Measurements from ENCODE around the gene MAOA. TPM values are rescaled to one million over a fixed set of nuclear protein-coding genes. Genes with fewer than 3 reads are reported as not detected.

Gene MAOA
- total and polyA plus RNA-seq, 2 of the 13 experiments (the other 11 are each of a cell fraction or from before 2014, with no cell fraction given): 13.4 to 14.7 TPM

DNA sequence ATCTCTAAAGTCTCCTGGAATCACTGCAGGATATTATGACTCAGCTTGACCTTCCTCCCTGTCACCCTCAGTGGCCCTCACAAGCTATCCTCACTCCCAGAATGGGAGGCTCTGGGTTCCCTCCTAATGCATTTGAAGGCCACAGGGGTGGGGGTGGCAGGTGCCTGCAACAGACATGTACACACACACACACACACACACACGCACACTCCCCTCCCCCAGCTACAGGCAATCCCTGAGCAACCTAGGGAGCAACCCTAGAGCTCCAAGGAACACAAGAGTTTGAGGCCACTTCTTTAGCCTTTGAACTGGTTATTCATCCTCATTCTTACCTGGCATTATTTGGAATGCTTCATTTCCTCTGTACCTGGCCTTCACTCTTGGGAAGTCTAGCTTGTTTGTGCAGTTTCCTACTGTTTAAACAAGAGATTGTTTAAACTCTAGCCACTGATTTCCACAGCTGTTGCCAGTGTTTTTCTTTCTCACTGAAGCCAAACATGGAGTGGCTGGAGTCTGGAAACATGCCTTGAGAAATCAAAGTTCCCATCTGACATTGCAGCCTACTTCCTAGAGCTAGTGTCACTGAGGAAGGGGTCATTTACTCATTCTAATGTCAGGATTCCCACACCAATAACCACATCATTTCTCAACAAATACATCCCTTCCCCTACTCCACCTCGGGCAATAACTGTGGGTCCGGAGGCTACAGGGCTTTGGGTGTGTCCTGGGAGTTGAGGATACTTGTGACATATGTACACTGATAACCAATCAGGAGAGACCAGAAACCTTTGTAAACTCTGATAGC, 37.7 kb downstream of the MAOA start (continued):
- TF ChIP-seq, protein P1, sequence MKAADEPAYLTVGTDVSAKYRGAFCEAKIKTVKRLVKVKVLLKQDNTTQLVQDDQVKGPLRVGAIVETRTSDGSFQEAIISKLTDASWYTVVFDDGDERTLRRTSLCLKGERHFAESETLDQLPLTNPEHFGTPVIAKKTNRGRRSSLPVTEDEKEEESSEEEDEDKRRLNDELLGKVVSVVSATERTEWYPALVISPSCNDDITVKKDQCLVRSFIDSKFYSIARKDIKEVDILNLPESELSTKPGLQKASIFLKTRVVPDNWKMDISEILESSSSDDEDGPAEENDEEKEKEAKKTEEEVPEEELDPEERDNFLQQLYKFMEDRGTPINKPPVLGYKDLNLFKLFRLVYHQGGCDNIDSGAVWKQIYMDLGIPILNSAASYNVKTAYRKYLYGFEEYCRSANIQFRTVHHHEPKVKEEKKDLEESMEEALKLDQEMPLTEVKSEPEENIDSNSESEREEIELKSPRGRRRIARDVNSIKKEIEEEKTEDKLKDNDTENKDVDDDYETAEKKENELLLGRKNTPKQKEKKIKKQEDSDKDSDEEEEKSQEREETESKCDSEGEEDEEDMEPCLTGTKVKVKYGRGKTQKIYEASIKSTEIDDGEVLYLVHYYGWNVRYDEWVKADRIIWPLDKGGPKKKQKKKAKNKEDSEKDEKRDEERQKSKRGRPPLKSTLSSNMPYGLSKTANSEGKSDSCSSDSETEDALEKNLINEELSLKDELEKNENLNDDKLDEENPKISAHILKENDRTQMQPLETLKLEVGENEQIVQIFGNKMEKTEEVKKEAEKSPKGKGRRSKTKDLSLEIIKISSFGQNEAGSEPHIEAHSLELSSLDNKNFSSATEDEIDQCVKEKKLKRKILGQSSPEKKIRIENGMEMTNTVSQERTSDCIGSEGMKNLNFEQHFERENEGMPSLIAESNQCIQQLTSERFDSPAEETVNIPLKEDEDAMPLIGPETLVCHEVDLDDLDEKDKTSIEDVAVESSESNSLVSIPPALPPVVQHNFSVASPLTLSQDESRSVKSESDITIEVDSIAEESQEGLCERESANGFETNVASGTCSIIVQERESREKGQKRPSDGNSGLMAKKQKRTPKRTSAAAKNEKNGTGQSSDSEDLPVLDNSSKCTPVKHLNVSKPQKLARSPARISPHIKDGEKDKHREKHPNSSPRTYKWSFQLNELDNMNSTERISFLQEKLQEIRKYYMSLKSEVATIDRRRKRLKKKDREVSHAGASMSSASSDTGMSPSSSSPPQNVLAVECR (CRISPR knock-in tag; IDR thresholded peaks at IDR 0.05; ENCODE audit: borderline replicate concordance): peak; percentile 48; the same call in 1 of the 2 replicates
- TF ChIP-seq, protein P2, sequence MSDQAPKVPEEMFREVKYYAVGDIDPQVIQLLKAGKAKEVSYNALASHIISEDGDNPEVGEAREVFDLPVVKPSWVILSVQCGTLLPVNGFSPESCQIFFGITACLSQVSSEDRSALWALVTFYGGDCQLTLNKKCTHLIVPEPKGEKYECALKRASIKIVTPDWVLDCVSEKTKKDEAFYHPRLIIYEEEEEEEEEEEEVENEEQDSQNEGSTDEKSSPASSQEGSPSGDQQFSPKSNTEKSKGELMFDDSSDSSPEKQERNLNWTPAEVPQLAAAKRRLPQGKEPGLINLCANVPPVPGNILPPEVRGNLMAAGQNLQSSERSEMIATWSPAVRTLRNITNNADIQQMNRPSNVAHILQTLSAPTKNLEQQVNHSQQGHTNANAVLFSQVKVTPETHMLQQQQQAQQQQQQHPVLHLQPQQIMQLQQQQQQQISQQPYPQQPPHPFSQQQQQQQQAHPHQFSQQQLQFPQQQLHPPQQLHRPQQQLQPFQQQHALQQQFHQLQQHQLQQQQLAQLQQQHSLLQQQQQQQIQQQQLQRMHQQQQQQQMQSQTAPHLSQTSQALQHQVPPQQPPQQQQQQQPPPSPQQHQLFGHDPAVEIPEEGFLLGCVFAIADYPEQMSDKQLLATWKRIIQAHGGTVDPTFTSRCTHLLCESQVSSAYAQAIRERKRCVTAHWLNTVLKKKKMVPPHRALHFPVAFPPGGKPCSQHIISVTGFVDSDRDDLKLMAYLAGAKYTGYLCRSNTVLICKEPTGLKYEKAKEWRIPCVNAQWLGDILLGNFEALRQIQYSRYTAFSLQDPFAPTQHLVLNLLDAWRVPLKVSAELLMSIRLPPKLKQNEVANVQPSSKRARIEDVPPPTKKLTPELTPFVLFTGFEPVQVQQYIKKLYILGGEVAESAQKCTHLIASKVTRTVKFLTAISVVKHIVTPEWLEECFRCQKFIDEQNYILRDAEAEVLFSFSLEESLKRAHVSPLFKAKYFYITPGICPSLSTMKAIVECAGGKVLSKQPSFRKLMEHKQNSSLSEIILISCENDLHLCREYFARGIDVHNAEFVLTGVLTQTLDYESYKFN (CRISPR knock-in tag; conservative IDR thresholded peaks at IDR 0.05): peak; percentile 91
- TF ChIP-seq ETV5 (CRISPR knock-in tag; IDR thresholded peaks at IDR 0.05; ENCODE audit: borderline replicate concordance) (peak; percentile 30; the same call in 1 of the 2 replicates), ZBTB7B (CRISPR knock-in tag; IDR thresholded peaks at IDR 0.05) (no peak; the same call in 1 of the 2 replicates), POLR2AphosphoS5 (IDR thresholded peaks at IDR 0.05; ENCODE audit: low read depth, low read length) (no peak), CREM (IDR thresholded peaks at IDR 0.05) (peak; percentile 69), CREM (CRISPR knock-in tag; IDR thresholded peaks at IDR 0.05) (no peak), IKZF1 (IDR thresholded peaks at IDR 0.05) (no peak), RCOR2 (CRISPR knock-in tag; IDR thresholded peaks at IDR 0.05) (peak; percentile 36; the same call in 1 of the 2 replicates), AHR (CRISPR knock-in tag; IDR thresholded peaks at IDR 0.05) (no peak), FOXK2 (IDR thresholded peaks at IDR 0.05) (0 out of 2 replicates have a peak, but pooled peaks have one; percentile 12), TCF12 (IDR thresholded peaks at IDR 0.05) (no peak), TCF12 (CRISPR knock-in tag; IDR thresholded peaks at IDR 0.05) (0 out of 2 replicates have a peak, but pooled peaks have one; percentile 21), GPN1 (CRISPR knock-in tag; IDR thresholded peaks at IDR 0.05; ENCODE audit: borderline replicate concordance) (no peak), PPARG (CRISPR knock-in tag; conservative IDR thresholded peaks at IDR 0.05) (peak; percentile 57), EHMT2 (IDR thresholded peaks at IDR 0.05; ENCODE audit: borderline replicate concordance, low read depth, low read length) (no peak; the same call in 1 of the 2 replicates), ZNF484 (CRISPR knock-in tag; IDR thresholded peaks at IDR 0.05; ENCODE audit: borderline replicate concordance, low read depth) (no peak), RAD51 (IDR thresholded peaks at IDR 0.05; ENCODE audit: borderline replicate concordance) (no peak), HOXA5 (CRISPR knock-in tag; IDR thresholded peaks at IDR 0.05) (no peak)
- TF ChIP-seq, protein P3, sequence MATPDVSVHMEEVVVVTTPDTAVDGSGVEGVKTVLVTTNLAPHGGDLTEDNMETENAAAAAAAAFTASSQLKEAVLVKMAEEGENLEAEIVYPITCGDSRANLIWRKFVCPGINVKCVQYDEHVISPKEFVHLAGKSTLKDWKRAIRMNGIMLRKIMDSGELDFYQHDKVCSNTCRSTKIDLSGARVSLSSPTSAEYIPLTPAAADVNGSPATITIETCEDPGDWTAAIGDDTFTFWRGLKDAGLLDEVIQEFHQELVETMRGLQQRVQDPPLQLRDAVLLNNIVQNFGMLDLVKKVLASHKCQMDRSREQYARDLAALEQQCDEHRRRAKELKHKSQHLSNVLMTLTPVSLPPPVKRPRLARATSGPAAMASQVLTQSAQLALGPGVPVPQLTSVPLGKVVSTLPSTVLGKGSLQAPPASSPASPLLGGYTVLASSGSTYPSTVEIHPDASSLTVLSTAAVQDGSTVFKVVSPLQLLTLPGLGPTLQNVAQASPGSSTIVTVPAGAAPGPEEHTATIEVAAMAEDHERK (CRISPR knock-in tag; IDR thresholded peaks at IDR 0.05; ENCODE audit: low read depth): no peak
